Measurements from ENCODE around the gene MAP1S.

DNA sequence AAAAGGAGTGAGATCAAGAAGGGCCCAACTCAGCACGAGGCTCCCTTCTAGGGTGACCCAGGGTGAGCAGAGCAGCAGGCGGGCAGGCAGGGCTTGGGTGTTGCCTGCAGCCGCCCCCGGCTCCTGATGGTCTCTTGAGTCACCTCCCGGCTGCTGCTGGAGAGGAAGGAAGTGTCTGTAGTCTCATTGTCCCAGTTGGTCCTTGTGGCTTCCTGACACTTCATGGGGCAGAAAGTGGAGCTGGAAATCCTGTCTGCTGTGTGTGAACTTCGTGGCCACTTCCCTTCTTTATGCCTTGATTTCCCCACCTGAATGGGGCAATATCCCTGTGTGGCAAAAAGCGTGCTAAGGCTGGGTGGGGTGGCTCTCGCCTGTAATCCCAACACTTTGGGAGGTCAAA, 2.5 kb downstream of the MAP1S start:
- TF ChIP-seq, protein P1, sequence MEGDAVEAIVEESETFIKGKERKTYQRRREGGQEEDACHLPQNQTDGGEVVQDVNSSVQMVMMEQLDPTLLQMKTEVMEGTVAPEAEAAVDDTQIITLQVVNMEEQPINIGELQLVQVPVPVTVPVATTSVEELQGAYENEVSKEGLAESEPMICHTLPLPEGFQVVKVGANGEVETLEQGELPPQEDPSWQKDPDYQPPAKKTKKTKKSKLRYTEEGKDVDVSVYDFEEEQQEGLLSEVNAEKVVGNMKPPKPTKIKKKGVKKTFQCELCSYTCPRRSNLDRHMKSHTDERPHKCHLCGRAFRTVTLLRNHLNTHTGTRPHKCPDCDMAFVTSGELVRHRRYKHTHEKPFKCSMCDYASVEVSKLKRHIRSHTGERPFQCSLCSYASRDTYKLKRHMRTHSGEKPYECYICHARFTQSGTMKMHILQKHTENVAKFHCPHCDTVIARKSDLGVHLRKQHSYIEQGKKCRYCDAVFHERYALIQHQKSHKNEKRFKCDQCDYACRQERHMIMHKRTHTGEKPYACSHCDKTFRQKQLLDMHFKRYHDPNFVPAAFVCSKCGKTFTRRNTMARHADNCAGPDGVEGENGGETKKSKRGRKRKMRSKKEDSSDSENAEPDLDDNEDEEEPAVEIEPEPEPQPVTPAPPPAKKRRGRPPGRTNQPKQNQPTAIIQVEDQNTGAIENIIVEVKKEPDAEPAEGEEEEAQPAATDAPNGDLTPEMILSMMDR (IDR thresholded peaks at IDR 0.05; ENCODE audit: low read length) = no peak
- TF ChIP-seq EZH2 (optimal IDR thresholded peaks at IDR 0.05; ENCODE audit: low read depth, low read length) = no peak
